HepG2 (cell line): Measurements from ENCODE around the gene DOK1. TPM values are rescaled to one million over a fixed set of nuclear protein-coding genes. Genes with fewer than 3 reads are reported as not detected.

Experiments used
- AGO1 ChIP-seq: fragments of 200-400 bp; formaldehyde crosslinking; IDR thresholded peaks from 2 replicates; pipeline ENCODE4 v1.6.1; 2017; ENCODE audit warnings: mild to moderate bottlenecking, low read depth, low read length, moderate library complexity; ENCODE audit not compliant: poor library complexity, severe bottlenecking
- CENPT ChIP-seq: sonication (generic); formaldehyde crosslinking; IDR thresholded peaks from 2 replicates; pipeline ENCODE4 v1.8.0; 2022; ENCODE audit warnings: low read depth, mild to moderate bottlenecking, moderate library complexity, missing genetic modification reagents
- GTF3A ChIP-seq: sonication (generic); formaldehyde crosslinking; conservative IDR thresholded peaks from 2 replicates; pipeline ENCODE4 v1.4.0; 2020; ENCODE audit warnings: mild to moderate bottlenecking, missing genetic modification reagents
- JUND ChIP-seq: sonication (generic); formaldehyde crosslinking; IDR thresholded peaks from 2 replicates; pipeline ENCODE4 v1.8.0; 2022; ENCODE audit warnings: mild to moderate bottlenecking, missing genetic modification reagents
- MZF1 ChIP-seq: sonication (generic); formaldehyde crosslinking; IDR thresholded peaks from 2 replicates; pipeline ENCODE4 v1.8.1; 2023; ENCODE audit warnings: mild to moderate bottlenecking, missing genetic modification reagents, borderline replicate concordance
- PLSCR1 ChIP-seq: sonication (generic); formaldehyde crosslinking; IDR thresholded peaks from 2 replicates; pipeline ENCODE4 v1.5.0; 2020; ENCODE audit warnings: missing genetic modification reagents, mild to moderate bottlenecking, borderline replicate concordance
- ZBTB1 ChIP-seq: sonication (generic); formaldehyde crosslinking; IDR thresholded peaks from 2 replicates; pipeline ENCODE4 v1.4.0; 2020; ENCODE audit warnings: missing genetic modification reagents, borderline replicate concordance
- ZNF251 ChIP-seq: sonication (generic); formaldehyde crosslinking; IDR thresholded peaks from 2 replicates; pipeline ENCODE4 v1.9.0; 2021; ENCODE audit warnings: mild to moderate bottlenecking, missing genetic modification reagents
- ZNF275 ChIP-seq: sonication (generic); formaldehyde crosslinking; IDR thresholded peaks from 2 replicates; pipeline ENCODE4 v1.8.0; 2022; ENCODE audit warnings: missing genetic modification reagents, mild to moderate bottlenecking, inconsistent platforms, borderline replicate concordance
- ZNF343 ChIP-seq: sonication (generic); formaldehyde crosslinking; IDR thresholded peaks from 2 replicates; pipeline ENCODE4 v1.4.0; 2020; ENCODE audit warnings: mild to moderate bottlenecking, missing genetic modification reagents
- ZSCAN5A ChIP-seq: sonication (generic); formaldehyde crosslinking; IDR thresholded peaks from 2 replicates; pipeline ENCODE4 v1.8.0; 2022; ENCODE audit warnings: mild to moderate bottlenecking, missing genetic modification reagents, borderline replicate concordance
- polyA plus RNA-seq, 8 experiments: library from polyadenylated mRNA; depleted of rRNA in 3 of 8; stranded (reverse) in 7 of 8; unstranded in 1 of 8; fragments of >200 nt; fragmentation: Illumina TruSeq in 4 of 8; extraction: Trizol in 4 of 8; gene quantifications; 2 replicates each; pipeline versions ENCODE4 v1.2.1 to v1.2.3, GENCODE V29; 2011 to 2016; ENCODE audit warnings: low read depth in 4 of 8, missing spikeins in 1 of 8, mixed read lengths in 1 of 8; ENCODE audit not compliant: insufficient read depth in 1 of 8
- total RNA-seq, 5 experiments: library from RNA; depleted of rRNA; stranded (reverse); fragments of >200 nt; fragmentation: Illumina TruSeq; extraction: Trizol; gene quantifications; 2 replicates each; pipeline ENCODE4 v1.2.3, GENCODE V29; 2016; ENCODE audit warnings: low read depth in 1 of 5
- TF ChIP-seq, protein P1 (sequence below): sonication (generic); formaldehyde crosslinking; IDR thresholded peaks from 2 replicates; pipeline ENCODE4 v1.5.1; 2020; ENCODE audit warnings: mild to moderate bottlenecking, missing genetic modification reagents, borderline replicate concordance
- TF ChIP-seq, protein P2 (sequence below): sonication (generic); IDR thresholded peaks from 2 replicates; pipeline ENCODE4 v1.6.1; 2016; ENCODE audit warnings: low read depth, borderline replicate concordance
- TF ChIP-seq, protein P3 (sequence below): sonication (generic); formaldehyde crosslinking; IDR thresholded peaks from 2 replicates; pipeline ENCODE4 v1.4.0; 2020; ENCODE audit warnings: missing genetic modification reagents
- TF ChIP-seq, protein P4 (sequence below): IDR thresholded peaks from 2 replicates; pipeline ENCODE4 v1.6.1; 2018; ENCODE audit warnings: missing genetic modification reagents
- TF ChIP-seq, protein P5 (sequence below): sonication (generic); formaldehyde crosslinking; IDR thresholded peaks from 2 replicates; pipeline ENCODE4 v1.8.0; 2022; ENCODE audit warnings: mild to moderate bottlenecking, missing genetic modification reagents, moderate library complexity

Gene DOK1
- total and polyA plus RNA-seq, 2 of the 13 experiments (the other 11 are each of a cell fraction or from before 2014, with no cell fraction given): 0.53 to 0.74 TPM

- no peak for TF ChIP-seq PLSCR1 (CRISPR knock-in tag)
- TF ChIP-seq GTF3A (CRISPR knock-in tag): no peak
- TF ChIP-seq ZNF275 (CRISPR knock-in tag): 0 out of 2 replicates have a peak, but pooled peaks have one; percentile 27
- TF ChIP-seq MZF1 (CRISPR knock-in tag): no peak
- no peak for TF ChIP-seq CENPT (CRISPR knock-in tag)
- TF ChIP-seq, protein P1, sequence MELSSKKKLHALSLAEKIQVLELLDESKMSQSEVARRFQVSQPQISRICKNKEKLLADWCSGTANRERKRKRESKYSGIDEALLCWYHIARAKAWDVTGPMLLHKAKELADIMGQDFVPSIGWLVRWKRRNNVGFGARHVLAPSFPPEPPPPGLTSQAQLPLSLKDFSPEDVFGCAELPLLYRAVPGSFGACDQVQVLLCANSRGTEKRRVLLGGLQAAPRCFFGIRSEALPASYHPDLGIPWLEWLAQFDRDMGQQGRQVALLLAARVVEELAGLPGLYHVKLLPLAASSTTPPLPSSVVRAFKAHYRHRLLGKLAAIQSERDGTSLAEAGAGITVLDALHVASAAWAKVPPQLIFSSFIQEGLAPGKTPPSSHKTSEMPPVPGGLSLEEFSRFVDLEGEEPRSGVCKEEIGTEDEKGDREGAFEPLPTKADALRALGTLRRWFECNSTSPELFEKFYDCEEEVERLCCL (CRISPR knock-in tag): 0 out of 2 replicates have a peak, but pooled peaks have one; percentile 42
- 0 out of 2 replicates have a peak, but pooled peaks have one; percentile 27 for TF ChIP-seq ZNF343 (CRISPR knock-in tag)
- TF ChIP-seq, protein P2, sequence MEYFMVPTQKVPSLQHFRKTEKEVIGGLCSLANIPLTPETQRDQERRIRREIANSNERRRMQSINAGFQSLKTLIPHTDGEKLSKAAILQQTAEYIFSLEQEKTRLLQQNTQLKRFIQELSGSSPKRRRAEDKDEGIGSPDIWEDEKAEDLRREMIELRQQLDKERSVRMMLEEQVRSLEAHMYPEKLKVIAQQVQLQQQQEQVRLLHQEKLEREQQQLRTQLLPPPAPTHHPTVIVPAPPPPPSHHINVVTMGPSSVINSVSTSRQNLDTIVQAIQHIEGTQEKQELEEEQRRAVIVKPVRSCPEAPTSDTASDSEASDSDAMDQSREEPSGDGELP: no peak; the same call in 1 of the 2 replicates
- TF ChIP-seq, protein P3, sequence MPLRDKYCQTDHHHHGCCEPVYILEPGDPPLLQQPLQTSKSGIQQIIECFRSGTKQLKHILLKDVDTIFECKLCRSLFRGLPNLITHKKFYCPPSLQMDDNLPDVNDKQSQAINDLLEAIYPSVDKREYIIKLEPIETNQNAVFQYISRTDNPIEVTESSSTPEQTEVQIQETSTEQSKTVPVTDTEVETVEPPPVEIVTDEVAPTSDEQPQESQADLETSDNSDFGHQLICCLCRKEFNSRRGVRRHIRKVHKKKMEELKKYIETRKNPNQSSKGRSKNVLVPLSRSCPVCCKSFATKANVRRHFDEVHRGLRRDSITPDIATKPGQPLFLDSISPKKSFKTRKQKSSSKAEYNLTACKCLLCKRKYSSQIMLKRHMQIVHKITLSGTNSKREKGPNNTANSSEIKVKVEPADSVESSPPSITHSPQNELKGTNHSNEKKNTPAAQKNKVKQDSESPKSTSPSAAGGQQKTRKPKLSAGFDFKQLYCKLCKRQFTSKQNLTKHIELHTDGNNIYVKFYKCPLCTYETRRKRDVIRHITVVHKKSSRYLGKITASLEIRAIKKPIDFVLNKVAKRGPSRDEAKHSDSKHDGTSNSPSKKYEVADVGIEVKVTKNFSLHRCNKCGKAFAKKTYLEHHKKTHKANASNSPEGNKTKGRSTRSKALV (CRISPR knock-in tag): 0 out of 2 replicates have a peak, but pooled peaks have one; percentile 19
- TF ChIP-seq, protein P4, sequence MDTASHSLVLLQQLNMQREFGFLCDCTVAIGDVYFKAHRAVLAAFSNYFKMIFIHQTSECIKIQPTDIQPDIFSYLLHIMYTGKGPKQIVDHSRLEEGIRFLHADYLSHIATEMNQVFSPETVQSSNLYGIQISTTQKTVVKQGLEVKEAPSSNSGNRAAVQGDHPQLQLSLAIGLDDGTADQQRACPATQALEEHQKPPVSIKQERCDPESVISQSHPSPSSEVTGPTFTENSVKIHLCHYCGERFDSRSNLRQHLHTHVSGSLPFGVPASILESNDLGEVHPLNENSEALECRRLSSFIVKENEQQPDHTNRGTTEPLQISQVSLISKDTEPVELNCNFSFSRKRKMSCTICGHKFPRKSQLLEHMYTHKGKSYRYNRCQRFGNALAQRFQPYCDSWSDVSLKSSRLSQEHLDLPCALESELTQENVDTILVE (CRISPR knock-in tag): no peak; the same call in 1 of the 2 replicates
- TF ChIP-seq JUND (CRISPR knock-in tag): no peak
- TF ChIP-seq, protein P5, sequence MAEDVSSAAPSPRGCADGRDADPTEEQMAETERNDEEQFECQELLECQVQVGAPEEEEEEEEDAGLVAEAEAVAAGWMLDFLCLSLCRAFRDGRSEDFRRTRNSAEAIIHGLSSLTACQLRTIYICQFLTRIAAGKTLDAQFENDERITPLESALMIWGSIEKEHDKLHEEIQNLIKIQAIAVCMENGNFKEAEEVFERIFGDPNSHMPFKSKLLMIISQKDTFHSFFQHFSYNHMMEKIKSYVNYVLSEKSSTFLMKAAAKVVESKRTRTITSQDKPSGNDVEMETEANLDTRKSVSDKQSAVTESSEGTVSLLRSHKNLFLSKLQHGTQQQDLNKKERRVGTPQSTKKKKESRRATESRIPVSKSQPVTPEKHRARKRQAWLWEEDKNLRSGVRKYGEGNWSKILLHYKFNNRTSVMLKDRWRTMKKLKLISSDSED: no peak
- no peak for TF ChIP-seq ZNF251 (CRISPR knock-in tag)
- no peak for TF ChIP-seq AGO1
- no peak for TF ChIP-seq ZBTB1 (CRISPR knock-in tag)
- no peak for TF ChIP-seq ZSCAN5A (CRISPR knock-in tag)
These were observed 28.5 kb upstream of the DOK1 start, which contains the start of gene DQX1 (continued) for GRCh38 chr2:74525717-74526648.
